ENCODE measurements around the gene NFE2L2. TPM values are rescaled to one million over a fixed set of nuclear protein-coding genes. Genes with fewer than 3 reads are reported as not detected.

Gene NFE2L2
- polyA plus RNA-seq, 3 donors from 2014 or later: 36.9 to 50.2 (median 41.2) TPM

- H3K4me1 Mint-ChIP-seq: peaks cover 76 to 87% of the 10 kb centered on the region in 2 donors
- no peaks in the 10 kb centered on the region for H3K9me3 Mint-ChIP-seq
- no peak for DNase-seq
- peak overlapping the region; percentile 10 to 93 (median 36) for H3K4me3 Mint-ChIP-seq
- peaks cover 6 to 19% (median 14%) of the 10 kb centered on the region in 3 donors for H3K27me3 Mint-ChIP-seq (ENCODE audit: low read depth in 3 of 3)
- peaks cover 0 to 5% (median 4%) of the 10 kb centered on the region in 3 donors for H3K36me3 Mint-ChIP-seq
- H3K27ac Mint-ChIP-seq: peak overlapping the region; percentile 57 to 87 (median 73)
Observed at GRCh38 chr2:177260379-177260778, 4.1 kb downstream of the NFE2L2 start.

- H3K9me3 Mint-ChIP-seq: no peaks in the 10 kb centered on the region
- peaks cover 0 to 5% (median 4%) of the 10 kb centered on the region in 3 donors for H3K36me3 Mint-ChIP-seq
- peaks cover 88 to 99% of the 10 kb centered on the region in 2 donors for H3K4me1 Mint-ChIP-seq
- no peak for DNase-seq
- peak overlapping the region; percentile 16 to 78 (median 62) for H3K27ac Mint-ChIP-seq
- H3K4me3 Mint-ChIP-seq: peak overlapping the region in 1 of 5 donors; percentile 10
- peaks cover 0 to 6% (median 3%) of the 10 kb centered on the region in 3 donors for H3K27me3 Mint-ChIP-seq (ENCODE audit: low read depth in 3 of 3)
Observed at GRCh38 chr2:177258059-177258458, 6.5 kb downstream of the NFE2L2 start.

DNA sequence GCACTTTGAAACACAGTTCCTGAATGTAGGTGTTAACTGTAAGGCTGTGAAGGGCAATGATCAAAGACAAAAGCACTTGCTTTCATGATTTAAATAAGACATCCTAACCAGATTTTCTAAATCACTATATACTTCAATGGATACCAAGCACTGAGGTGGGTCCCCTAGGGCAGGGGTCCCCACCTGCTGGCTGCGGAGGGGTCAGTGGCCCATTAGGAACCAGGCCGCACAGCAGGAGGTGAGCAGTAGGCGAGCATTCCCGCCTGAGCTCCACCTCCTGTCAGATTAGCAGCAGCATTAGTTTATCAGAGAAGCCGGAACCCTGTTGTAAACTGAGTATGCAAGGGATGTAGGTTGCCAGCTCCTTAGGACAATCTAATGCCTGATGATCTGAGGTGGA is 7.1 kb downstream of the NFE2L2 start:
- peak overlapping the region; percentile 62 to 83 (median 72) for H3K27ac Mint-ChIP-seq
- DNase-seq: no peak
- H3K4me3 Mint-ChIP-seq: peak overlapping the region in 1 of 5 donors; percentile 30
- peaks cover 0 to 9% (median 3%) of the 10 kb centered on the region in 3 donors for H3K27me3 Mint-ChIP-seq (ENCODE audit: low read depth in 3 of 3)
- H3K9me3 Mint-ChIP-seq: no peaks in the 10 kb centered on the region
- peaks cover 0 to 5% (median 4%) of the 10 kb centered on the region in 3 donors for H3K36me3 Mint-ChIP-seq
- peaks cover 91 to 99% of the 10 kb centered on the region in 2 donors for H3K4me1 Mint-ChIP-seq

DNA sequence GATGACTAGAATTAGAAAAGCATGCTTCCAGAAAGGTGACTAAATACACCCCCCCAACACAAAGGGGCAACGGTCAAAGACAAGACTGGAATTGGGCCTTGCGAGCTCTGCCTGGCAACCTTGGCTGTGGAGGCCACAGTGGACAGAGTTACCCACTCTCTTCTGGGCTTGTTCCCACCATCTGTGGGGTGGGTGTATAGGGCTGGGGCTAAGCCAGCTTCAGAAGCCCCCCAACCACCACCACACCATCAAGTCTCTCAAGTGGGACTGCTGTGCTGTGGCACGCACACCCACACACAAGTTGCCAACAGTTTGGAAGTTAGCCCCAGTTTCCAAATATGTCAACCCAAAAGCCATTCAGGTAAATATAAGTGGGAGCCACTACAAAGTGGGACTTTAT is 7.8 kb downstream of the NFE2L2 start:
- peaks cover 0 to 5% (median 4%) of the 10 kb centered on the region in 3 donors for H3K36me3 Mint-ChIP-seq
- no peaks in the 10 kb centered on the region for H3K9me3 Mint-ChIP-seq
- H3K4me1 Mint-ChIP-seq: peaks cover 91 to 99% of the 10 kb centered on the region in 2 donors
- peaks cover 6 to 12% (median 8%) of the 10 kb centered on the region in 3 donors for H3K27me3 Mint-ChIP-seq (ENCODE audit: low read depth in 3 of 3)
- peak overlapping the region; percentile 17 to 83 (median 66) for H3K27ac Mint-ChIP-seq
- H3K4me3 Mint-ChIP-seq: peak overlapping the region in 2 of 5 donors; percentile 24 to 30
- DNase-seq: no peak

DNA sequence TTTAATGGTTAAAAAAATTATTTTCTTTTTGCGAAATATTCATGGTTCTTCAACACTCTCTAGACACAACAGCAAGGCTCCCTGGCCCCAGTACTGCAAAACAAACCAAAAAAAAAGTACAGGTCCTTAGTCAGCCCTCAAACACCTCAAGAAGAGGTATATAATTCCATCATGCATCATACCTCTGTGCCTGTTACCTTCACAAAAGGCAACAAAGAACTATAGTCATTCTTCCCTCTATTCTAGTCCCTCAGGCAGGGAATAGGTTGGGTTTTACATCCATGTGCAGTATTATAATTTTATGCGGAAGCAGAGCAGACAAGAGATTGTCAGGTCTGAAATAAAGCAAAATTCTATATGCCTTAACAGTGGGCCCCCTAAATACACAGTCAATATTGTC is 8.5 kb downstream of the NFE2L2 start:
- peak overlapping the region; percentile 45 to 83 (median 71) for H3K27ac Mint-ChIP-seq
- peak overlapping the region in 1 of 5 donors; percentile 11 for H3K4me3 Mint-ChIP-seq
- no peaks in the 10 kb centered on the region for H3K9me3 Mint-ChIP-seq
- peaks cover 3 to 5% (median 4%) of the 10 kb centered on the region in 3 donors for H3K36me3 Mint-ChIP-seq
- peaks cover 8 to 17% (median 14%) of the 10 kb centered on the region in 3 donors for H3K27me3 Mint-ChIP-seq (ENCODE audit: low read depth in 3 of 3)
- H3K4me1 Mint-ChIP-seq: peaks cover 91 to 99% of the 10 kb centered on the region in 2 donors
- DNase-seq: no peak

GRCh38 chr2:177255227-177255601 is 9.3 kb downstream of the NFE2L2 start:
- DNase-seq: no peak
- H3K4me1 Mint-ChIP-seq: peaks cover 92 to 99% of the 10 kb centered on the region in 2 donors
- no peaks in the 10 kb centered on the region for H3K9me3 Mint-ChIP-seq
- no peak overlapping the region for H3K4me3 Mint-ChIP-seq
- peaks cover 4 to 5% (median 4%) of the 10 kb centered on the region in 3 donors for H3K36me3 Mint-ChIP-seq
- peaks cover 8 to 21% (median 14%) of the 10 kb centered on the region in 3 donors for H3K27me3 Mint-ChIP-seq (ENCODE audit: low read depth in 3 of 3)
- peak overlapping the region; percentile 50 to 100 (median 99) for H3K27ac Mint-ChIP-seq

- H3K36me3 Mint-ChIP-seq: peaks cover 4 to 5% (median 4%) of the 10 kb centered on the region in 3 donors
- peaks cover 94 to 99% of the 10 kb centered on the region in 2 donors for H3K4me1 Mint-ChIP-seq
- H3K27ac Mint-ChIP-seq: peak overlapping the region; percentile 98 to 100 (median 99)
- H3K9me3 Mint-ChIP-seq: no peaks in the 10 kb centered on the region
- no peak overlapping the region for H3K4me3 Mint-ChIP-seq
- no peak for DNase-seq
- peaks cover 8 to 21% (median 14%) of the 10 kb centered on the region in 3 donors for H3K27me3 Mint-ChIP-seq (ENCODE audit: low read depth in 3 of 3)
Observed at GRCh38 chr2:177254433-177255226, 9.9 kb downstream of the NFE2L2 start.

DNA sequence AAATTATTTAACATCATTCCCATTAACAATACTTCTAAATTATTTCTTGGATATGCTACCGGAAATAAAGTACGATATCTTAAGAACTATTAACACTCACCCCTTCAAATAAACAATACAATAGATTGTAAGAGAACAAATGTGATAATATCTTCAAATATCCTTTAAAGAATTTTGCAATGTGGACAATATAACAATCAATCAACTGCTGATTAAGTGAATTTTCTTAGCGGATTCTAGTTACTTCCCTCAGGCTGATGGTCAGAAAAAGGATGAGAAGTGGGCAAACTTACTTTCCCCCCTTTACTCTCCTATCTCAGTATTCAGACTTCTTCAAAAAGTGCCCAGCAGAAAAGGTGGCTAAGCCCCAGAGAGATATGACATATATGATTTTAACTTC is 10.8 kb downstream of the NFE2L2 start:
- H3K27ac Mint-ChIP-seq: peak overlapping the region; percentile 98 to 100 (median 99)
- DNase-seq: no peak
- H3K27me3 Mint-ChIP-seq (ENCODE audit: low read depth in 3 of 3): peaks cover 8 to 19% (median 14%) of the 10 kb centered on the region in 3 donors
- peak overlapping the region in 1 of 5 donors; percentile 22 for H3K4me3 Mint-ChIP-seq
- no peaks in the 10 kb centered on the region for H3K9me3 Mint-ChIP-seq
- peaks cover 88 to 99% of the 10 kb centered on the region in 2 donors for H3K4me1 Mint-ChIP-seq
- peaks cover 4 to 5% (median 4%) of the 10 kb centered on the region in 3 donors for H3K36me3 Mint-ChIP-seq

- H3K4me1 Mint-ChIP-seq: peaks cover 88 to 97% of the 10 kb centered on the region in 2 donors
Observed at GRCh38 chr2:177252808-177253531, 11.6 kb downstream of the NFE2L2 start.

DNA sequence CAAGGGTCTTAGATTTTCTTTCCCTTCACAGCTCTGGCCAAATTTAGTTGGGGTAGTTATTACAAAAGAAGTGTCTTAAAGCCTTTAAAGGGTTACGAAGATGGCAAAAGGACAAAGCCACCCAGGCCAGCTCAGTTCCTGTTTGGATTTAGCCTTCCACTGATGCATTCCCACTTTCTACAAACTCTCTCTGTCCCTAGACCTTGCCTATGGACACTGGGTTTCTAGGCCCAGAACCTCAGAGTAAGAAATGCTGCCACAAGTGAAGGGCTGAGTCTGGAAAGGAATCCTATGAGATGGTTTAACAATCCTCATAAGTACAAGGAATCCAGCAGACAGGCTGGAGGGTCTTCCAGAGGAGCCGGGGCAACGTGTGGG is 13.4 kb downstream of the NFE2L2 start:
- no peak for DNase-seq
- Mint-ChIP-seq H3K4me1 (peaks cover 84 to 99% of the 10 kb centered on the region in 2 donors), H3K4me3 (peak overlapping the region; percentile 69 to 83 (median 81)), H3K9me3 (no peaks in the 10 kb centered on the region), H3K27ac (peak overlapping the region; percentile 98 to 100 (median 99)), H3K36me3 (peaks cover 0 to 4% (median 0%) of the 10 kb centered on the region in 3 donors), H3K27me3 (ENCODE audit: low read depth in 3 of 3) (peaks cover 8 to 19% (median 14%) of the 10 kb centered on the region in 3 donors)

More at GRCh38 chr2:177252808-177253531, 11.6 kb downstream of the NFE2L2 start:
- no peak for DNase-seq
- Mint-ChIP-seq H3K9me3 (no peaks in the 10 kb centered on the region), H3K27me3 (ENCODE audit: low read depth in 3 of 3) (peaks cover 8 to 19% (median 14%) of the 10 kb centered on the region in 3 donors), H3K27ac (peak overlapping the region; percentile 98 to 100 (median 99)), H3K4me3 (peak overlapping the region; percentile 41 to 83 (median 81)), H3K36me3 (peaks cover 0 to 4% (median under 1%) of the 10 kb centered on the region in 3 donors)

DNA sequence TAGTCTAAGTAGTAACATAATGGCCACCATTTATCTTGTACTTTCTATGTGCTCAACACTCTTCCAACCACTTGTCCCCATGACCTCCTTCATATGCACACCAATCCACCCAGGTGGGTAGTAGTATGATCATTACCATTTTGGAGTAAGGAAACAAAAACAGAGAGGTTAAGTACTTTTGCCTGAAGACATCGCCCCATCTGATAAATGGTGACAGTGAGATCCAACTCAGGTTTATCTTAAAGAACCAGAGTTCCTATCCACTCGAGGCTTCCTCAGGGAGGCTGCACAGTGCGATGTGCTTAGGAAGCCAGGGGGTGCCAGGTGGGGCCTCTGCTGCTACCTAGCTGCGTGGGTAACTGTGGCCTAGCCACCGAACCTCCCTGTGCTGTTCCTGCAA is 14.1 kb downstream of the NFE2L2 start:
- Mint-ChIP-seq H3K9me3 (no peaks in the 10 kb centered on the region), H3K36me3 (peaks cover 0 to 4% (median 0%) of the 10 kb centered on the region in 3 donors), H3K4me1 (peaks cover 86 to 99% of the 10 kb centered on the region in 2 donors), H3K4me3 (peak overlapping the region; percentile 46 to 83 (median 79)), H3K27me3 (ENCODE audit: low read depth in 3 of 3) (peaks cover 8 to 19% (median 14%) of the 10 kb centered on the region in 3 donors), H3K27ac (peak overlapping the region; percentile 98 to 100 (median 99))
- DNase-seq: no peak

DNA sequence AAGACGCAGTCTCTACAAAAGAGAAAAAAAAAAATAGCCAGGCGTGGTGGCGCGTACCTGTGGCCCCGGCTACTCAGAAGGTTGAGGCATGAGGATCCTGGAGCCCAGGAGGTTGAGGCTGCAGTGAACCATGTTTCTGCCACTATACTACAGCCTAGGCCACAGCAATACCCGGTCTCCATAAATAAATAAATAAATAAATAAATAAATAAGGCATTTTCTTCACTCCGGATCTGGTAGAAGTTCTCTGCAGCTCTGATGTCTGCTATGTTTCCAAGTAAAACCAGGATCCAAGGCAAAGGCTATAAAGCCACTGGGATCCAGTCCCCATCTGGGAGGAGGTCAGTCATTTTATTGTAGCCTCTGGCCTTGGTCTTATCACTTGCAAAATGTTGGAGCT is 15.5 kb downstream of the NFE2L2 start:
- Mint-ChIP-seq H3K4me1 (peaks cover 83 to 99% of the 10 kb centered on the region in 2 donors), H3K9me3 (no peaks in the 10 kb centered on the region), H3K27me3 (ENCODE audit: low read depth in 3 of 3) (peaks cover 8 to 19% (median 14%) of the 10 kb centered on the region in 3 donors), H3K36me3 (peaks cover 0 to 4% (median 0%) of the 10 kb centered on the region in 3 donors), H3K27ac (peak overlapping the region; percentile 74 to 87 (median 84)), H3K4me3 (no peak overlapping the region)
- DNase-seq: no peak

- H3K4me3 Mint-ChIP-seq: no peak overlapping the region
- DNase-seq: no peak
- H3K36me3 Mint-ChIP-seq: peaks cover 0 to 4% (median 0%) of the 10 kb centered on the region in 3 donors
- H3K27me3 Mint-ChIP-seq (ENCODE audit: low read depth in 3 of 3): peaks cover 8 to 16% (median 11%) of the 10 kb centered on the region in 3 donors
- H3K9me3 Mint-ChIP-seq: no peaks in the 10 kb centered on the region
- H3K27ac Mint-ChIP-seq: peak overlapping the region; percentile 40 to 77 (median 66)
- peaks cover 81 to 95% of the 10 kb centered on the region in 2 donors for H3K4me1 Mint-ChIP-seq
Observed at GRCh38 chr2:177247693-177248262, 16.7 kb downstream of the NFE2L2 start.
